Aorta (tissue), 5 donors: Measurements from ENCODE around the gene EPN2. TPM values are rescaled to one million over a fixed set of nuclear protein-coding genes. Genes with fewer than 3 reads are reported as not detected.

Experiments
- ATAC-seq: fragments of 200-7000 bp; cut with Tn5 transposase; one replicate; pipeline ENCODE4 v1.9.1; 2022; ENCODE audit warnings: moderate library complexity; ENCODE audit not compliant: low FRiP score
- DNase-seq, 2 donors: peaks; one replicate each; pipeline ENCODE4 v3.0.0-alpha.2; 2020
- H3K27ac ChIP-seq, 2 donors: one replicate each; pipeline ENCODE4 v1.5.1; 2013; ENCODE audit warnings: low read length in 2 of 2, mild to moderate bottlenecking in 2 of 2, moderate library complexity in 2 of 2, control low read depth in 1 of 2, inconsistent platforms in 1 of 2, low read depth in 1 of 2
- H3K27me3 ChIP-seq, 2 donors: one replicate each; pipeline ENCODE4 v1.6.1; 2013; ENCODE audit warnings: control low read depth in 1 of 2, low read length in 1 of 2, mild to moderate bottlenecking in 1 of 2, moderate library complexity in 1 of 2; ENCODE audit not compliant: insufficient read depth in 2 of 2, control insufficient read depth in 1 of 2
- H3K36me3 ChIP-seq, 2 donors: one replicate each; pipeline ENCODE4 v1.6.1; 2013; ENCODE audit warnings: control low read depth in 1 of 2, low read length in 1 of 2, mild to moderate bottlenecking in 1 of 2; ENCODE audit not compliant: insufficient read depth in 2 of 2, control insufficient read depth in 1 of 2
- H3K4me1 ChIP-seq, 2 donors: one replicate each; pipeline ENCODE4 v1.6.1; 2013; ENCODE audit warnings: low read length in 2 of 2, control low read depth in 1 of 2, mild to moderate bottlenecking in 1 of 2, moderate library complexity in 1 of 2; ENCODE audit not compliant: insufficient read depth in 2 of 2, control insufficient read depth in 1 of 2
- H3K4me3 ChIP-seq, 2 donors: one replicate each; pipeline ENCODE4 v1.5.1; 2013; ENCODE audit warnings: low read length in 2 of 2, control low read depth in 1 of 2, mild to moderate bottlenecking in 1 of 2
- H3K9me3 ChIP-seq: one replicate; pipeline ENCODE4 v1.6.1; 2013; ENCODE audit warnings: mild to moderate bottlenecking, low read length; ENCODE audit not compliant: control insufficient read depth
- WGBS, 2 donors: extraction: QIAGEN DNeasy Blood & Tissue Kit; methylation state at CpG; one replicate each; pipeline ENCODE4 v1.1.7; 2013; 5-methylcytosine and 5-hydroxymethylcytosine counted together
- intact Hi-C, 2 donors: fragments of 100-400 bp; cut with DNase I; formaldehyde crosslinking; loops; one replicate each; pipeline versions ENCODE4 v1.14.2 to v1.15.0; 2022
- polyA plus RNA-seq, 2 donors: library from polyadenylated mRNA; stranded (reverse); fragments of 200-250 nt; gene quantifications; one replicate each; pipeline ENCODE4 v1.2.3, GENCODE V29; 2013
- total RNA-seq, 2 donors: library from RNA; stranded (reverse); fragmentation: NEBNext Ultra II Directional; extraction: Animal tissue kit (Norgen Biotek cat#: 25700); gene quantifications; one replicate each; pipeline ENCODE4 v1.2.1, GENCODE V29; 2021
- donor health status: healthy with polysubstance abuse.
- donor health status: Bipolar disorder and iron deficiency.
- donor health status: DM: no; HTN: no; CAD: no.
- donor health status: DM: no; HTN: no; CAD: no.
- donor health status: DM: yes; HTN: yes; CAD: no.

The EPN2 gene
- total and polyA plus RNA-seq, 4 donors, result 8.6 to 67.7 (median 40.1) TPM

DNA sequence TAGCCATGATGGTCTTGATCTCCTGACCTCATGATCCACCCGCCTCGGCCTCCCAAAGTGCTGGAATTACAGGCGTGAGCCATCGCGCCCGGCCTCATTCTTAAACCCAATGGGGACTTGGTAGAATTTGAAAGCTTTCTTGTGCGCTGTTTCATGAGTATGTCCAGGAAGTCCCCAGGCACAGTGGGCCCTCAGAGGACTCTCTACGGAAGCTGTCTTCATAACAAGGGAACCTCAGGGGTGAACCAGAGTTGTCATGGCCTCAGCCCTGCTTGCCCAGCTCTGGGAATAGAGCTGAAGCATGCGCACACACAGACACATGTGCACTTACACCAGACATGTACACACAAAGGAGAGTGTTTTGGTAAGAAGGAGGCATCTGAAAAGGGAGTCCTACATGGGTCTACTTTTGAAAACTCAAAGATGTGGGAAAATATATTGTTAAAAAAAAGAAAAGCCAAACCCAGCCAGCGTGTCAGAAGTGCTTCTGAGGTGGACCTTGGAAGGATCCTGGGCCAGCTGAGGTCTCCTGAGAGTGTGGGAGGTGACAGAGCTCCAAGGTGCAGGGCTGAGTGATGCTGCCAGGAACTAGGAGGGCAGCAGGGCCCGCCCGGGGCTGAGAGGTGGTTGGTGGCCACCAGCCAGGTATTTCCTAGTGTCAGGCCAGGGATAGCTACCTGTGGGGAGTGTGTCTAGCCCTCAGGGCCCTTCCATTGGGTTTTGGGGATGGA lies 54.6 kb downstream of the EPN2 start:
- H3K27ac ChIP-seq, result no peak overlapping the region
- intact Hi-C loops, result no loop called here
- no peak overlapping the region for H3K4me3 ChIP-seq
- no peaks in the 10 kb centered on the region for H3K36me3 ChIP-seq
- H3K4me1 ChIP-seq, result no peaks in the 10 kb centered on the region
- DNase-seq, result no peak
- no peaks in the 10 kb centered on the region for H3K27me3 ChIP-seq
- ATAC-seq, result no peak
- no peaks in the 10 kb centered on the region for H3K9me3 ChIP-seq
- WGBS, 2 donors, result 86 to 87% methylated on average over 12 of the region's 12 CpGs

DNA sequence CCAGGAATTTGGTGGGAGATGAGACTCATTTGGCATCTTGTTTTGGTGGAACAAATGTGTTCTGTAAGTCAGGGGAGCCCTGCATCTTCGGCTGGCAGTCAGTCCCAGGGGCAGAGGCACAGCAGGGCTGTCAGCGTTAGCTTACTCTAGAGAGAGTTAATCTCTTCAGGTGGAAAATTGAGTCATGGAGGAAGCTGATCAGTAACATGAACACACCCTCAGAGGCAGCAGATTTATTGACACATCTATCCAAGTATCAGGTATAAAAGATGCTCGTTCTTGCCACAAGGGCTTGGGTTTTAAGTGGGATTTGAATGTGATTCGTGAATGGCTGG lies 55.2 kb downstream of the EPN2 start:
- WGBS, 2 donors, result 95 to 96% methylated on average over 4 of the region's 4 CpGs
- intact Hi-C loops, result no loop called here

GRCh38 chr17:19294443-19294842 lies 57.3 kb downstream of the EPN2 start:
- no peak for DNase-seq
- Histone ChIP-seq H3K4me3 (no peak overlapping the region), H3K36me3 (no peaks in the 10 kb centered on the region), H3K27me3 (no peaks in the 10 kb centered on the region), H3K27ac (no peak overlapping the region), H3K4me1 (no peaks in the 10 kb centered on the region), H3K9me3 (no peaks in the 10 kb centered on the region)
- no peak for ATAC-seq
- intact Hi-C loops, result no loop called here
- WGBS, 2 donors, result 90 to 94% methylated on average over 3 of the region's 3 CpGs

More for the DNA sequence above, 55.2 kb downstream of the EPN2 start:
- no peaks in the 10 kb centered on the region for H3K9me3 ChIP-seq
- H3K4me3 ChIP-seq, result no peak overlapping the region
- no peaks in the 10 kb centered on the region for H3K4me1 ChIP-seq
- H3K27ac ChIP-seq, result no peak overlapping the region
- DNase-seq (no peak), ATAC-seq (no peak)
- no peaks in the 10 kb centered on the region for H3K27me3 ChIP-seq
- no peaks in the 10 kb centered on the region for H3K36me3 ChIP-seq

DNA sequence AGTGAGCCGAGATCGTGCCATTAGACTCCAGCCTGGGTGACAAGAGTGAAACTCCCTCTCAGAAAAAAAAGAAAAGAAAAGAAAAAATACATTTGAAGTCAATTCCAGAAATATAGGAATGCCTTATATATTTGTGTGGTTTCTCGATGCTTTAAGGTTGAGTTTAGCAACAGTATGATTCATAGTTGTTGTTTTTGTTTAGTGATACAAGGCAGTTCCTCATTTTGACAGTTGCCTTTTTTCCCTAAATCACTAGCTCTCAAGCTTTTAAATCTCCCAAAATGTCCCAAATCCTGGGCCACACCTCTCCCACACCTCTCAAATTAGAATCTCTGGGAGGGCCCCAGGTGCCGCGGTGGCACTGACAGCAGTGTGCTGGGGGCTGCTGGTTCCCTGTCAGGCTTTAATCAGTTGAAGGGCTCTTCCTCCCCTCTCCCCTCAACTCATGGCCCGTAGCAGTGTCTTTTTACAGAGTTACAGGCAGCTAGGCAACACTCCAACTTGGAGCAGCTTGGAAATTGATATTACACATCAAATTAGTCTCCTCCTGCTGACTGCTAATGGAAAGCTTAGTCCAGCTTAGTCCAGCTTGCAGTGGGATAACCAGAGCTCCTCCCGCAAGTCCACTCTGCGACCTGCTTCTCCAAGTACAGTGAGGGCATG lies 58.4 kb downstream of the EPN2 start:
- no peak for ATAC-seq
- Histone ChIP-seq H3K4me1 (no peaks in the 10 kb centered on the region), H3K27ac (no peak overlapping the region), H3K36me3 (no peaks in the 10 kb centered on the region), H3K27me3 (no peaks in the 10 kb centered on the region), H3K4me3 (no peak overlapping the region), H3K9me3 (no peaks in the 10 kb centered on the region)
- WGBS, 2 donors, result 81 to 85% methylated on average over 8 of the region's 8 CpGs
- DNase-seq, result no peak
- intact Hi-C loops, result no loop called here

- intact Hi-C loops, result no loop called here
- H3K36me3 ChIP-seq, result no peaks in the 10 kb centered on the region
- no peak overlapping the region for H3K27ac ChIP-seq
- no peaks in the 10 kb centered on the region for H3K9me3 ChIP-seq
- WGBS, 2 donors, result 73 to 75% methylated on average over 11 of the region's 11 CpGs
- no peak for ATAC-seq
- no peaks in the 10 kb centered on the region for H3K4me1 ChIP-seq
- DNase-seq, result no peak
- H3K4me3 ChIP-seq, result no peak overlapping the region
- no peaks in the 10 kb centered on the region for H3K27me3 ChIP-seq
Observed at GRCh38 chr17:19296786-19297778, 59.9 kb downstream of the EPN2 start.

- Histone ChIP-seq H3K36me3 (no peaks in the 10 kb centered on the region), H3K4me3 (no peak overlapping the region), H3K27ac (no peak overlapping the region), H3K9me3 (no peaks in the 10 kb centered on the region), H3K27me3 (no peaks in the 10 kb centered on the region), H3K4me1 (no peaks in the 10 kb centered on the region)
- intact Hi-C loops, result no loop called here
- WGBS, 2 donors, result 54 to 55% methylated on average over 6 of the region's 6 CpGs
- ATAC-seq (no peak), DNase-seq (no peak)
Observed at GRCh38 chr17:19298569-19299213, 61.5 kb downstream of the EPN2 start.

GRCh38 chr17:19299214-19299747 lies 62.1 kb downstream of the EPN2 start:
- Histone ChIP-seq H3K4me1 (no peaks in the 10 kb centered on the region), H3K9me3 (no peaks in the 10 kb centered on the region), H3K36me3 (no peaks in the 10 kb centered on the region), H3K27me3 (no peaks in the 10 kb centered on the region), H3K4me3 (no peak overlapping the region), H3K27ac (no peak overlapping the region)
- WGBS, 2 donors, result 75 to 76% methylated on average over 4 of the region's 4 CpGs
- DNase-seq (peak in 1 of 2 donors; percentile 59), ATAC-seq (no peak)
- intact Hi-C loops, result no loop called here

GRCh38 chr17:19299866-19300265 lies 62.7 kb downstream of the EPN2 start:
- Histone ChIP-seq H3K4me3 (no peak overlapping the region), H3K27me3 (no peaks in the 10 kb centered on the region), H3K4me1 (no peaks in the 10 kb centered on the region), H3K27ac (no peak overlapping the region), H3K9me3 (no peaks in the 10 kb centered on the region), H3K36me3 (no peaks in the 10 kb centered on the region)
- WGBS, 2 donors, result 92 to 93% methylated on average over 7 of the region's 7 CpGs
- intact Hi-C loops, result no loop called here
- peak; percentile 5 to 41 for DNase-seq
- ATAC-seq, result no peak
